Measurements from ENCODE around the gene KIAA0232. TPM values are rescaled to one million over a fixed set of nuclear protein-coding genes. Genes with fewer than 3 reads are reported as not detected.

The KIAA0232 gene
- total RNA-seq, 1 experiment from 2014 or later: 28.5 TPM

GRCh38 chr4:6752486-6752829, 30.1 kb upstream of the KIAA0232 start:
- Mint-ChIP-seq H3K4me3 (no peak overlapping the region), H3K9me3 (peaks cover 0 to 3% of the 10 kb centered on the region in 2 experiments; a peak in 1 of 5 replicates), H3K4me1 (peaks cover 7 to 17% of the 10 kb centered on the region in 2 experiments), H3K27me3 (ENCODE audit: low read depth) (no peaks in the 10 kb centered on the region; the same call in 1 of the 2 replicates), H3K27ac (no peak overlapping the region), H3K36me3 (ENCODE audit: insufficient read depth in 1 of 3, low read depth in 3 of 3) (no peaks in the 10 kb centered on the region)
- Histone ChIP-seq H2AFZ (ENCODE audit: low read length) (no peak overlapping the region), H4K20me1 (ENCODE audit: control insufficient read depth, insufficient read depth, insufficient read length) (no peaks in the 10 kb centered on the region), H3K27me3 (ENCODE audit: insufficient read depth, low read length) (no peaks in the 10 kb centered on the region), H3K4me1 (ENCODE audit: insufficient read depth, low read length) (no peaks in the 10 kb centered on the region), H2BK120ac (ENCODE audit: low read depth, low read length, poor library complexity, severe bottlenecking) (no peak overlapping the region), H3K23me2 (ENCODE audit: insufficient read length, low read depth, low read length, poor library complexity, severe bottlenecking) (no peaks in the 10 kb centered on the region), H3K23ac (ENCODE audit: insufficient read length, low read depth, low read length) (no peak overlapping the region), H3K79me2 (ENCODE audit: insufficient read depth, low read length) (no peaks in the 10 kb centered on the region), H2BK12ac (ENCODE audit: insufficient read length, low read depth, low read length) (no peak overlapping the region), H4K91ac (ENCODE audit: insufficient read length, low read depth, low read length) (no peak overlapping the region), H4K8ac (replicated peaks; ENCODE audit: insufficient read length, low read depth, low read length) (no peak overlapping the region), H4K5ac (ENCODE audit: insufficient read length, low read depth, low read length) (no peak overlapping the region), H3K79me1 (ENCODE audit: insufficient read depth, low read depth, low read length, poor library complexity, severe bottlenecking) (no peaks in the 10 kb centered on the region), H3K4ac (ENCODE audit: low read depth, low read length) (no peak overlapping the region), H3K56ac (ENCODE audit: insufficient read length, low read depth, low read length) (no peak overlapping the region), H3T11ph (ENCODE audit: low read length) (no peak overlapping the region), H3K27ac (ENCODE audit: insufficient read length, low read depth, low read length) (no peak overlapping the region), H2BK20ac (ENCODE audit: low read depth, low read length, poor library complexity, severe bottlenecking) (no peak overlapping the region), H2BK5ac (ENCODE audit: insufficient read length, low read length) (no peak overlapping the region), H2AK5ac (ENCODE audit: insufficient read length, low read length) (no peak overlapping the region), H3K9ac (ENCODE audit: extremely low read depth, insufficient read length, low read length) (no peak overlapping the region), H3K4me2 (ENCODE audit: insufficient read depth, insufficient read length, low read length) (no peak overlapping the region), H3K14ac (ENCODE audit: insufficient read depth, low read length) (no peak overlapping the region), H3K18ac (ENCODE audit: insufficient read length, low read depth, low read length) (no peak overlapping the region), H3K9me3 (ENCODE audit: control insufficient read depth, low read depth, low read length) (no peaks in the 10 kb centered on the region), H2BK15ac (ENCODE audit: low read depth, low read length) (no peak overlapping the region)
- WGBS (ENCODE audit: extremely low coverage, insufficient read length, low lambda C conversion rate): no CpG with 5 or more reads among the region's 6 CpGs
- DNase-seq: no peak
- TF ChIP-seq CTCF (conservative IDR thresholded peaks at IDR 0.05): no peak

Measured in H9 (cell line).